Esophagus (tissue), 2 donors: Measurements from ENCODE around the gene ARL8A. TPM values are rescaled to one million over a fixed set of nuclear protein-coding genes. Genes with fewer than 3 reads are reported as not detected.

ENCODE experiments used
- H3K27ac ChIP-seq, 2 donors: one replicate each; pipeline ENCODE4 v1.5.1; 2013; ENCODE audit warnings: low read depth in 2 of 2, mild to moderate bottlenecking in 2 of 2, inconsistent platforms in 1 of 2, low read length in 1 of 2, moderate library complexity in 1 of 2
- H3K27me3 ChIP-seq, 2 donors: one replicate each; pipeline ENCODE4 v1.6.1; 2013; ENCODE audit warnings: low read length in 2 of 2, control low read depth in 1 of 2, mild to moderate bottlenecking in 1 of 2; ENCODE audit not compliant: insufficient read depth in 2 of 2, control insufficient read depth in 1 of 2
- H3K36me3 ChIP-seq, 2 donors: one replicate each; pipeline ENCODE4 v1.6.1; 2013; ENCODE audit warnings: low read length in 1 of 2; ENCODE audit not compliant: control insufficient read depth in 2 of 2, insufficient read depth in 2 of 2
- H3K4me1 ChIP-seq, 2 donors: one replicate each; pipeline ENCODE4 v1.6.1; 2013; ENCODE audit warnings: low read length in 1 of 2; ENCODE audit not compliant: control insufficient read depth in 2 of 2, insufficient read depth in 2 of 2
- H3K4me3 ChIP-seq, 2 donors: one replicate each; pipeline ENCODE4 v1.5.1; 2013; ENCODE audit warnings: low read length in 2 of 2, mild to moderate bottlenecking in 2 of 2, low read depth in 1 of 2, moderate library complexity in 1 of 2
- H3K9me3 ChIP-seq, 2 donors: one replicate each; pipeline ENCODE4 v1.6.1; 2013; ENCODE audit warnings: mild to moderate bottlenecking in 2 of 2, low read depth in 1 of 2, low read length in 1 of 2, moderate library complexity in 1 of 2; ENCODE audit not compliant: control insufficient read depth in 2 of 2, insufficient read depth in 1 of 2
- WGBS, 2 donors: extraction: QIAGEN DNeasy Blood & Tissue Kit; methylation state at CpG; one replicate each; pipeline ENCODE4 v1.1.7; 2013; 5-methylcytosine and 5-hydroxymethylcytosine counted together
- polyA plus RNA-seq, 2 donors: library from polyadenylated mRNA; stranded (reverse); fragments of 200-250 nt; gene quantifications; one replicate each; pipeline ENCODE4 v1.2.3, GENCODE V29; 2013
- donor health status: healthy with polysubstance abuse.
- donor health status: Bipolar disorder and iron deficiency.

Gene ARL8A
- polyA plus RNA-seq, 2 donors = 18.3 to 18.6 TPM

- no peaks in the 10 kb centered on the region for H3K27me3 ChIP-seq
- H3K4me3 ChIP-seq = no peak overlapping the region
- H3K9me3 ChIP-seq = no peaks in the 10 kb centered on the region
- peaks cover 12 to 30% of the 10 kb centered on the region in 2 donors for H3K4me1 ChIP-seq
- no peaks in the 10 kb centered on the region for H3K36me3 ChIP-seq
- whole genome bisulfite sequencing, 2 donors = 31 to 46% methylated on average over 5 of the region's 5 CpGs
- peak overlapping the region; percentile 81 to 89 for H3K27ac ChIP-seq
Observed at GRCh38 chr1:202107321-202107761, 37.2 kb downstream of the ARL8A start.

- no peaks in the 10 kb centered on the region for H3K9me3 ChIP-seq
- peak overlapping the region; percentile 81 to 83 for H3K27ac ChIP-seq
- H3K36me3 ChIP-seq = no peaks in the 10 kb centered on the region
- H3K4me1 ChIP-seq = peaks cover 12 to 31% of the 10 kb centered on the region in 2 donors
- WGBS, 2 donors = 48 to 66% methylated on average over 10 of the region's 10 CpGs
- no peaks in the 10 kb centered on the region for H3K27me3 ChIP-seq
- H3K4me3 ChIP-seq = no peak overlapping the region
Observed at GRCh38 chr1:202106340-202107254, 37.9 kb downstream of the ARL8A start.

GRCh38 chr1:202105571-202106339 is 38.8 kb downstream of the ARL8A start:
- Histone ChIP-seq H3K4me1 (peaks cover 12 to 31% of the 10 kb centered on the region in 2 donors), H3K27ac (peak overlapping the region; percentile 81 to 83), H3K9me3 (no peaks in the 10 kb centered on the region), H3K36me3 (no peaks in the 10 kb centered on the region), H3K27me3 (no peaks in the 10 kb centered on the region), H3K4me3 (no peak overlapping the region)
- 53% methylated on average over 10 of the region's 10 CpGs for WGBS, 2 donors

DNA sequence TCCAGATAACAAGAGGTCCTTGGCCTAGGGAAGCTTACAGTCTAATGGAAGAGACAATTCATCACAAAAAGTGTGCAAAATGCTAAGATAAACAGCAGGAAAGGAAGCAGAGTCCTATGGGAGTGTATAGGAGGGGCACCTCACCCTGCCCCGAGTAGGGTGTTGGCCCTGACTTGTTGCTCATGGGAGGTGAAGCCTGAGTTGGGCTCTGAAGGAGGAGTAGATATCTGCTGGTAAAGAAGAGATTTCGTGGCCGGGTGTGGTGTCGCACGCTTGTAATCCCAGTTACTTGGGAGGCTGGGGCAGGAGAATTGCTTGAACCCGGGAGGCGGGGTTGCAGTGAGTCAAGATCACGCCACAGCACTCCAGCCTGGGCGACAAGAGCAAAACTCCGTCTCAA is 40.5 kb downstream of the ARL8A start:
- H3K36me3 ChIP-seq = no peaks in the 10 kb centered on the region
- H3K4me1 ChIP-seq = peaks cover 12 to 28% of the 10 kb centered on the region in 2 donors
- no peaks in the 10 kb centered on the region for H3K9me3 ChIP-seq
- H3K4me3 ChIP-seq = no peak overlapping the region
- peak overlapping the region; percentile 51 to 82 for H3K27ac ChIP-seq
- 67 to 76% methylated on average over 10 of the region's 10 CpGs for WGBS, 2 donors
- H3K27me3 ChIP-seq = no peaks in the 10 kb centered on the region

- WGBS, 2 donors = 42 to 50% methylated on average over 4 of the region's 4 CpGs
- Histone ChIP-seq H3K9me3 (no peaks in the 10 kb centered on the region), H3K4me3 (no peak overlapping the region), H3K4me1 (peaks cover 0 to 5% of the 10 kb centered on the region in 2 donors), H3K27me3 (no peaks in the 10 kb centered on the region), H3K27ac (peak overlapping the region in 1 of 2 donors; percentile 58), H3K36me3 (no peaks in the 10 kb centered on the region)
Observed at GRCh38 chr1:202101184-202101583, 43.4 kb downstream of the ARL8A start.

- H3K27me3 ChIP-seq = no peaks in the 10 kb centered on the region
- no peak overlapping the region for H3K4me3 ChIP-seq
- 91 to 92% methylated on average over 6 of the region's 6 CpGs for WGBS, 2 donors
- peaks cover 0 to 3% of the 10 kb centered on the region in 2 donors for H3K4me1 ChIP-seq
- H3K36me3 ChIP-seq = no peaks in the 10 kb centered on the region
- no peak overlapping the region for H3K27ac ChIP-seq
- H3K9me3 ChIP-seq = no peaks in the 10 kb centered on the region
Observed at GRCh38 chr1:202093858-202094257, 50.7 kb downstream of the ARL8A start.

DNA sequence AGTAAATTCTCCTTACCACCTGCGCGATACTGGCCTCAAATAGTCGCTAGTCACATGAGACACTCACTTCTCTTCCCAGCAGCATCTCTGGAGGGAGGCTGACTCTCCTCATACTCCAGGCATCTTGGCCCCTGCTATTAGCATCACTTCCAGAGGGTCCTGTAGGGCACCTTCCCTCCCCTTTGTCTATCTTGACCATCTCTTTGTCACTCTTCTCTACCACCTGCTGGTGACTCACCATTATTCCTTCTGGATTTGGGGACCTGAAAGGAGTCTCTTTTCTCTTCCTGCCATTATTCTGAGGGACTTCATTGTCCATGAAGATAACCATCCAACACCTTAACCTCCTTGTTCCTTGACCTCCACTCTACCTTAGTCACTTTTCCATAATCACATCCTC is 53.5 kb downstream of the ARL8A start:
- no peaks in the 10 kb centered on the region for H3K27me3 ChIP-seq
- no peak overlapping the region for H3K27ac ChIP-seq
- no peaks in the 10 kb centered on the region for H3K9me3 ChIP-seq
- peaks cover 0 to 12% of the 10 kb centered on the region in 2 donors for H3K4me1 ChIP-seq
- no peak overlapping the region for H3K4me3 ChIP-seq
- 93 to 95% methylated on average over 3 of the region's 3 CpGs for WGBS, 2 donors
- H3K36me3 ChIP-seq = no peaks in the 10 kb centered on the region

DNA sequence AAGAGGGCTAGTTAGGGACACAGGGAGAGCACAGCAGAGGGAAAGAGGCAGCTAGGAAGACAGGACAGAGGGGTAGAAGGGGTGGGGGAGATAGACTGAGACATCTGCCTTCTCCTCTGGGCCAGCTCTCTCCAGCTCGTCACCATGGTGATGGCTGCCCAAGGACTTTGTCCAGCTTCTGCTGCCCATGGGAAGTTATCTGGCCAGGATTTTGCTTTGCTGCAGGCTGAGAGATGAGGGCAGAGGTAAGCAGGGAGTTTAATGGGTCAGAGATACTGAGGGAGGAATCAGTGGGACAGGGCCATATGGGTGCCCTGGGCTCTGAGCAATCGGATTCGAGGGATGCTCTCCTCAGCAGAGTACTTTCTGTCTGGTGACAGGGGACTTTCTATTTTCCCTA is 56.3 kb downstream of the ARL8A start:
- Histone ChIP-seq H3K4me3 (no peak overlapping the region), H3K27me3 (no peaks in the 10 kb centered on the region), H3K36me3 (no peaks in the 10 kb centered on the region), H3K4me1 (peaks cover 0 to 23% of the 10 kb centered on the region in 2 donors), H3K27ac (no peak overlapping the region), H3K9me3 (no peaks in the 10 kb centered on the region)
- 82 to 88% methylated on average over 3 of the region's 3 CpGs for WGBS, 2 donors

- Histone ChIP-seq H3K9me3 (no peaks in the 10 kb centered on the region), H3K36me3 (no peaks in the 10 kb centered on the region), H3K4me1 (peaks cover 0 to 23% of the 10 kb centered on the region in 2 donors), H3K4me3 (no peak overlapping the region), H3K27me3 (no peaks in the 10 kb centered on the region), H3K27ac (peak overlapping the region in 1 of 2 donors; percentile 87)
- 49 to 51% methylated on average over 7 of the region's 7 CpGs for WGBS, 2 donors
Observed at GRCh38 chr1:202086579-202087350, 57.8 kb downstream of the ARL8A start.
